Heart left ventricle (tissue), 13 donors: Measurements from ENCODE around the gene PSPH.

Experiments
- POLR2A ChIP-seq, 2 donors: fragments of 450-650 bp; IDR thresholded peaks; one replicate each; pipeline ENCODE4 v1.6.1; 2017; ENCODE audit warnings: antibody characterized with exemption in 2 of 2, mild to moderate bottlenecking in 2 of 2, moderate library complexity in 2 of 2
- TF ChIP-seq, protein P1 (sequence below), 12 donors: fragments of 200-600 bp; sonication (generic) in 4 of 12; IDR thresholded peaks; one replicate each; pipeline versions ENCODE4 v1.5.0 to v1.8.0; 2018 to 2022; ENCODE audit warnings: antibody characterized with exemption in 12 of 12, mild to moderate bottlenecking in 5 of 12
- donor health status: ischemic (EF 13 %, LVEDD 7.1; RV severe dilation, severe dysfunction).
- donor health status: DM: no; HTN: yes; CAD: no.
- donor health status: DM: no; HTN: no; CAD: no.
- donor health status: ischemic (EF 25% LVEDD 6.9; RV normal size, moderate dysfunction).
- donor health status: ischemic (EF 25% LVEDD 5.7; RV mildly dilated, moderate dysfunction).
- donor health status: ischemic (EF 35%, LVEDD 5.7; RV mildly dilated, moderate dysfunction).
- donor health status: nonischemic (EF 11% LVEDD 7.7; RV severe dilation, severe dysfunction).
- donor health status: DM: yes; HTN: yes; CAD: no.
- donor health status: PGD.
- donor health status: ischemic (EF 29% LVEDD 5.4; RV normal size, mild dysfunction).
- donor health status: nonischemic (EF 23%, LVEDD 6.1; RV moderate dilation, normal function).

DNA sequence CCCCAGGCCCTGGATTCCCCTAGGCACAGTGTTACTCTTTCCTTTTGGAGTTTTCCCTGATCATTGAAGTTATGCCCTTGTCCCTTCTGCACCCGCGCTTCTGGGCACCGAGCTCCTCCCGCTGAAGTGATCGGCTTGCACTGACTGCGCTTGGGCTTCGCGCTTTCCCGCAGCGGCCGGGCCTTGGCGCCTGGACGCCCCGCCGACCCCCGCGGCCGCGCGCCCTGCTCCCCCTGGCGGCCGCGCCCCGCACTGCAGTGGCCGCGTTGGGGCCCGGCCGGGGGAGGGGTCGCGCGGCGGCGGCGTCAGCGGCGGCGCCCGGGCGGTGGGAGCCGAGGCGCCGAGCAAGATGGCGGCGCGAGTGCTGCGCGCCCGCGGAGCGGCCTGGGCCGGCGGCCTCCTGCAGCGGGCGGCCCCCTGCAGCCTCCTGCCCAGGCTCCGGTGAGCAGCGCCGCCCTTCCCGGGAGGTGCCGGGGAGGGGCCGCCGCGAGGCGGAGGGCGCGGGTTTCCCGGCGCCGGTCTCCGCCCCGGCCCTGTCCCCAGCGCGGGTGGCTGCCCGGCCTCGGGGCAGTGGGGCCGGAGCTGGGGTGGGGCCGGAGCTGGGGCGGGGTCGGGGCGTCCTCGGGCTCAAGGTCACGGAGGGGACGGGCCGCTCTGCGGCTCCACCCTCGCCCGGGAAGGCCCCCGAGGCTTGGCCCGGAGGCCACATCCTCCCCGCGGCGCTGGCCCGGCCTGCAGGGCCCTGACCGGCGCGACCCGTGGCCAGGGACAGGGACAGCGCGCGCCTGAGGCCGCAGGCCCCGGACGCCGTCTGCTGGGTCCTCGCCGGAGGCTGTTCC lies 86.8 kb downstream of the PSPH start, which contains the start of gene NIPSNAP2:
- TF ChIP-seq POLR2A (IDR thresholded peaks at IDR 0.05): peak in 1 of 2 donors; percentile 86
- TF ChIP-seq, protein P1, sequence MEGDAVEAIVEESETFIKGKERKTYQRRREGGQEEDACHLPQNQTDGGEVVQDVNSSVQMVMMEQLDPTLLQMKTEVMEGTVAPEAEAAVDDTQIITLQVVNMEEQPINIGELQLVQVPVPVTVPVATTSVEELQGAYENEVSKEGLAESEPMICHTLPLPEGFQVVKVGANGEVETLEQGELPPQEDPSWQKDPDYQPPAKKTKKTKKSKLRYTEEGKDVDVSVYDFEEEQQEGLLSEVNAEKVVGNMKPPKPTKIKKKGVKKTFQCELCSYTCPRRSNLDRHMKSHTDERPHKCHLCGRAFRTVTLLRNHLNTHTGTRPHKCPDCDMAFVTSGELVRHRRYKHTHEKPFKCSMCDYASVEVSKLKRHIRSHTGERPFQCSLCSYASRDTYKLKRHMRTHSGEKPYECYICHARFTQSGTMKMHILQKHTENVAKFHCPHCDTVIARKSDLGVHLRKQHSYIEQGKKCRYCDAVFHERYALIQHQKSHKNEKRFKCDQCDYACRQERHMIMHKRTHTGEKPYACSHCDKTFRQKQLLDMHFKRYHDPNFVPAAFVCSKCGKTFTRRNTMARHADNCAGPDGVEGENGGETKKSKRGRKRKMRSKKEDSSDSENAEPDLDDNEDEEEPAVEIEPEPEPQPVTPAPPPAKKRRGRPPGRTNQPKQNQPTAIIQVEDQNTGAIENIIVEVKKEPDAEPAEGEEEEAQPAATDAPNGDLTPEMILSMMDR (IDR thresholded peaks at IDR 0.05): peak; percentile 12 to 70 (median 50)
